Stimulated activated naive CD8-positive, alpha-beta T cell treated with anti-CD3 and anti-CD28 coated beads, Interleukin-15, Interleukin-2, amounts not matched to agents 100 ng/mL and 50 ng/mL, for 24 hours (primary cell): ENCODE results near the gene DYNLT2B.
"Not testable (repeated sequence)": the region's sequence is repeated elsewhere in the genome, so short reads cannot be mapped to it uniquely, and the experiment has no call there.

Source experiments
- H3K27ac Mint-ChIP-seq: one replicate; pipeline ENCODE4 v1.8.0; 2021; ENCODE audit warnings: mild to moderate bottlenecking, mixed read lengths
- H3K27me3 Mint-ChIP-seq: one replicate; pipeline ENCODE4 v1.8.0; 2021; ENCODE audit warnings: mixed read lengths
- H3K36me3 Mint-ChIP-seq: one replicate; pipeline ENCODE4 v1.8.0; 2021; ENCODE audit warnings: low read depth, mixed read lengths
- H3K4me1 Mint-ChIP-seq: one replicate; pipeline ENCODE4 v1.8.0; 2021; ENCODE audit warnings: low read depth, mixed read lengths
- H3K4me3 Mint-ChIP-seq: one replicate; pipeline ENCODE4 v1.8.0; 2021; ENCODE audit warnings: mild to moderate bottlenecking, mixed read lengths
- H3K9me3 Mint-ChIP-seq: one replicate; pipeline ENCODE4 v1.8.0; 2021; ENCODE audit warnings: mixed read lengths

The DYNLT2B gene

GRCh38 chr3:196270499-196270898 lies 47.5 kb downstream of the DYNLT2B start:
- no peak overlapping the region for H3K4me3 Mint-ChIP-seq
- H3K9me3 Mint-ChIP-seq: no peaks in the 10 kb centered on the region
- peaks cover 32% of the 10 kb centered on the region for H3K36me3 Mint-ChIP-seq
- no peaks in the 10 kb centered on the region for H3K27me3 Mint-ChIP-seq
- peaks cover 54% of the 10 kb centered on the region for H3K4me1 Mint-ChIP-seq
- H3K27ac Mint-ChIP-seq: peak overlapping the region; percentile 56

GRCh38 chr3:196268284-196269163 lies 49.5 kb downstream of the DYNLT2B start:
- Mint-ChIP-seq H3K4me1 (peaks cover 35% of the 10 kb centered on the region), H3K4me3 (no peak overlapping the region), H3K9me3 (no peaks in the 10 kb centered on the region), H3K36me3 (peaks cover 34% of the 10 kb centered on the region), H3K27ac (no peak overlapping the region), H3K27me3 (no peaks in the 10 kb centered on the region)

- Mint-ChIP-seq H3K9me3 (no peaks in the 10 kb centered on the region), H3K4me3 (no peak overlapping the region), H3K36me3 (peaks cover 33% of the 10 kb centered on the region), H3K27ac (no peak overlapping the region), H3K27me3 (no peaks in the 10 kb centered on the region), H3K4me1 (peaks cover 1% of the 10 kb centered on the region)
Observed at GRCh38 chr3:196263819-196264218, 54.2 kb downstream of the DYNLT2B start.

- peaks cover 44% of the 10 kb centered on the region for H3K36me3 Mint-ChIP-seq
Observed at GRCh38 chr3:196260784-196261183, 57.3 kb downstream of the DYNLT2B start.

GRCh38 chr3:196255776-196256175 lies 62.3 kb downstream of the DYNLT2B start:
- Mint-ChIP-seq H3K9me3 (no peaks in the 10 kb centered on the region), H3K4me3 (no peak overlapping the region), H3K27ac (no peak overlapping the region), H3K4me1 (no peaks in the 10 kb centered on the region), H3K36me3 (peaks cover 20% of the 10 kb centered on the region), H3K27me3 (no peaks in the 10 kb centered on the region)

More at GRCh38 chr3:196260784-196261183, 57.3 kb downstream of the DYNLT2B start:
- Mint-ChIP-seq H3K27ac (no peak overlapping the region), H3K27me3 (no peaks in the 10 kb centered on the region), H3K4me3 (no peak overlapping the region), H3K9me3 (no peaks in the 10 kb centered on the region), H3K4me1 (no peaks in the 10 kb centered on the region)

DNA sequence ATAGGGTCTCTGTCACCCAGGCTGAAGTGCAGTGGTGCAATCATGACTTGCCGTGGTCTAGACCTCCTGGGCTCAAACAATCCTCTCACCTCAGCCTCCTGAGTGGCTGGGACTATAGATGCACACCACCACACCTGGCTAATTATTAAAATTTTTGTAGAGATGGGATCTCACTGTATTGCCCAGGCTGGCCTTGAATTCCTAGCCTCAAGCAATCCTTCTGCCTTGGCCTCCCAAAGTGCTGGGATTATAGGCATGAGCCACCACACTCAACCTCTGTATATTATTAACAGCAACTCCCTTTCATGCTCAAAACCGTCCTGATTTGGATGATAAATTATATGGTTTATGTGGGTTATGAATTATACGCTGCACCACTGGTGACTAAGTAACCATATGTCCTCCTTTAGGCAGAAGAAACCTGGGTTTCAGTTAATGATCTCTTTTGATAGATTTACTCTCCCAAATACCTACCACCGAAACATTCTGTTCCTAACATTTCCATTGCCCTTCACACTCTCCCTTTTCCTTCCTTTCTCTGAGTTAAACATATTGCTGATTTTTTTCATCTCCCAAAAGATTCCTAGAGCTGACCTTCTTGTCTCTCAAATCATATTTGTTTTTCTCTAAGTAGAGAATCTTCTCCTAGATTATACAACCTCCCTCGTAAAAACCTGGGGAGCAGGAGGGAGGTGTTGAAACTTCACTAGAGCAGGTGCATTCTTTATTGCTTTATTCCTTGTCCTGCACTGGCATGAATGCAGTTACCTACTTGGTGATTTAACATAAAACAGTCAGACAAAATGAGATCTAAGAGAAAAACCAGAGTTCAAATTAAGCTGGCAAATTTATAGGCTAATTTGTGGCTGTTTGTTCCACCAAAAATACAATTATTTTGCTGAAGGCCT lies 63.4 kb downstream of the DYNLT2B start:
- Mint-ChIP-seq H3K27me3 (no peaks in the 10 kb centered on the region), H3K4me1 (no peaks in the 10 kb centered on the region), H3K4me3 (no peak overlapping the region), H3K27ac (no peak overlapping the region), H3K36me3 (peaks cover 19% of the 10 kb centered on the region), H3K9me3 (no peaks in the 10 kb centered on the region)

GRCh38 chr3:196251918-196252317 lies 66.1 kb downstream of the DYNLT2B start:
- no peaks in the 10 kb centered on the region for H3K9me3 Mint-ChIP-seq
- H3K27ac Mint-ChIP-seq: no peak overlapping the region
- H3K36me3 Mint-ChIP-seq: peaks cover 21% of the 10 kb centered on the region
- H3K4me3 Mint-ChIP-seq: no peak overlapping the region
- no peaks in the 10 kb centered on the region for H3K4me1 Mint-ChIP-seq
- H3K27me3 Mint-ChIP-seq: no peaks in the 10 kb centered on the region

- no peaks in the 10 kb centered on the region for H3K4me1 Mint-ChIP-seq
- no peak overlapping the region for H3K4me3 Mint-ChIP-seq
- H3K27me3 Mint-ChIP-seq: no peaks in the 10 kb centered on the region
- H3K27ac Mint-ChIP-seq: no peak overlapping the region
- peaks cover 20% of the 10 kb centered on the region for H3K36me3 Mint-ChIP-seq
- H3K9me3 Mint-ChIP-seq: no peaks in the 10 kb centered on the region
Observed at GRCh38 chr3:196246612-196247308, 71.3 kb downstream of the DYNLT2B start.

- not testable (repeated sequence) for H3K4me3 Mint-ChIP-seq, H3K27me3 Mint-ChIP-seq, H3K27ac Mint-ChIP-seq, H3K4me1 Mint-ChIP-seq, H3K9me3 Mint-ChIP-seq
- H3K36me3 Mint-ChIP-seq: peaks cover 36% of the 10 kb centered on the region
Observed at GRCh38 chr3:196244166-196244565, 73.9 kb downstream of the DYNLT2B start.

DNA sequence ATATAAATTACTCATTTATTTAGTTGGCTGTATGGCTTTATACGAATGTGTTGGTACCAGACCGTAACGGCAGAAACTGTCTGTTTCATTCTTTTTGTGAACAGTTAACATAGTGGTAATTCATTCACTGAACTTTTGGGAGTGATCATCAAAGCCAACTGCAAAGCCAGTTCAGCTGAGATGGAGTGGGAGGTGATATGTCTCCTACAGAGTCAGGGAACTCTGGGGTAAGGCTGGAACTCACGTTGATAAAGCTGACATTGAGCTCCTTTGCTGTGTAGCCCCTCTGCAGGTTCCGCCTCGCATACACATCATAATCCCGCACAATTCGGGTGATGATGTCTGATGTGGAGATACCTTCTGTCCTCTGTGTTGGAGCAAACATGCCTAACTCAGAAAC lies 76.3 kb downstream of the DYNLT2B start:
- H3K27ac Mint-ChIP-seq: no peak overlapping the region
- H3K36me3 Mint-ChIP-seq: peaks cover 41% of the 10 kb centered on the region

More for the DNA sequence above, 76.3 kb downstream of the DYNLT2B start:
- Mint-ChIP-seq H3K4me3 (no peak overlapping the region), H3K9me3 (no peaks in the 10 kb centered on the region), H3K27me3 (no peaks in the 10 kb centered on the region), H3K4me1 (peaks cover 5% of the 10 kb centered on the region)
